ENCODE data around the gene MAP3K3.

The MAP3K3 gene

DNA sequence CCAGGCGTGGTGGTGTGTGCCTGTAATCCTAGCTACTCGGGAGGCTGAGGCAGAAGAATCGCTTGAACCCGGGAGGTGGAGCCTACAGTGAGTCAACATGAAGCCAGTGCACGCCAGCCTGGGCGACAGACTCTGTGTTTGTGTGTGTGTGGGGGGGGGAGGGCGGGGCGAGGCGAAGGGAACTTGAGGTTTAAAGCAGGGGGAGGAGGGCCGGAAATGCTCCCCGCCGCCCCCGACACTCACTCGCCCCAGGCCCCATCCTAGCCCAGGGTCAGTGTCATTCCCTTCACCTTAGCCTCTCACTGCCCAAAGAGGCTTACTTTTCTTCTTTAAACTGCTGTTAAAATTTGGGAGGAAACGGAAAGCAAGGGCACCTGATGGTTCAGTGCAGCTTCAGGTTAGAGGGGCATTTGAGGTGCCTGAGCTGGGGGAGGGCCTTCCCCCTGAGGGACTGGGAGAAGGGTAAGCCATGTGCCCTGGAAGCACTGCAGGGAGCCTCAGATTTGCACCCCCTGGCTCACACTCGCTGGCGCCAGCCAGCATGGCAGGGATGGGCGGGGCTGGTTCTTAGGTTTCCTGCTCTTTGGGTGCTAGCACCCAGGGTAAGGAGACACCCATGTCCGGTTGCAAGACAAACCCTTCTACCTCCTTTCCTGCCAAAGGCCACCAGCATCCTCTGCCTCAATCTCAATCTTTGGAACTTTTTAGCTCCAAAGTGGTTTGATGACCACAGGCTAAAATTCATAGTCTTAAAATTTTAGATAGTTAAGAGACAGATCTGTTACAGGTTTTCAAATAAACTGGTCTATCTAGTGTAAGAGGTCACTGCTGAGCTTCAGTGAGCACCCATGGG is 79.9 kb downstream of the MAP3K3 start:
- no peak for DNase-seq (ENCODE audit: low read depth)
- TF ChIP-seq, protein P1, sequence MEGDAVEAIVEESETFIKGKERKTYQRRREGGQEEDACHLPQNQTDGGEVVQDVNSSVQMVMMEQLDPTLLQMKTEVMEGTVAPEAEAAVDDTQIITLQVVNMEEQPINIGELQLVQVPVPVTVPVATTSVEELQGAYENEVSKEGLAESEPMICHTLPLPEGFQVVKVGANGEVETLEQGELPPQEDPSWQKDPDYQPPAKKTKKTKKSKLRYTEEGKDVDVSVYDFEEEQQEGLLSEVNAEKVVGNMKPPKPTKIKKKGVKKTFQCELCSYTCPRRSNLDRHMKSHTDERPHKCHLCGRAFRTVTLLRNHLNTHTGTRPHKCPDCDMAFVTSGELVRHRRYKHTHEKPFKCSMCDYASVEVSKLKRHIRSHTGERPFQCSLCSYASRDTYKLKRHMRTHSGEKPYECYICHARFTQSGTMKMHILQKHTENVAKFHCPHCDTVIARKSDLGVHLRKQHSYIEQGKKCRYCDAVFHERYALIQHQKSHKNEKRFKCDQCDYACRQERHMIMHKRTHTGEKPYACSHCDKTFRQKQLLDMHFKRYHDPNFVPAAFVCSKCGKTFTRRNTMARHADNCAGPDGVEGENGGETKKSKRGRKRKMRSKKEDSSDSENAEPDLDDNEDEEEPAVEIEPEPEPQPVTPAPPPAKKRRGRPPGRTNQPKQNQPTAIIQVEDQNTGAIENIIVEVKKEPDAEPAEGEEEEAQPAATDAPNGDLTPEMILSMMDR (IDR thresholded peaks at IDR 0.05; ENCODE audit: control insufficient read depth, insufficient read depth, low read depth, low read length, missing control alignments): no peak
- H3K4me3 ChIP-seq (ENCODE audit: control insufficient read depth, low read depth, low read length): no peak overlapping the region

DNA sequence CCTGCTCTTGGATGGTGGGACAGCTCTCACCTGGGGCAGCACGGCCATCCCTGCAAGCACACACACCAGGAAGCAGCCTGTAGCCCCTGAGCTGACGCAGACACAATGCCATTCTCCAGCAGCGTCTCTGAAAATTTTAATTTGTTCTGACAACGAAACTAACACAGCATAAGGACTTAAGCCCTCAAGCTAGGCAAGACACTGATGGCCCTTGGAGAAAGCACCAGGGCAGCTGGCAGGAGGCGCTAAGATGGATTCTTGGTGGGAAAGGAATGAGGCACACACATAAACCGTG is 80.5 kb downstream of the MAP3K3 start:
- no peak overlapping the region for H3K4me3 ChIP-seq (ENCODE audit: control insufficient read depth, low read depth, low read length)
- no peak for DNase-seq (ENCODE audit: low read depth)

DNA sequence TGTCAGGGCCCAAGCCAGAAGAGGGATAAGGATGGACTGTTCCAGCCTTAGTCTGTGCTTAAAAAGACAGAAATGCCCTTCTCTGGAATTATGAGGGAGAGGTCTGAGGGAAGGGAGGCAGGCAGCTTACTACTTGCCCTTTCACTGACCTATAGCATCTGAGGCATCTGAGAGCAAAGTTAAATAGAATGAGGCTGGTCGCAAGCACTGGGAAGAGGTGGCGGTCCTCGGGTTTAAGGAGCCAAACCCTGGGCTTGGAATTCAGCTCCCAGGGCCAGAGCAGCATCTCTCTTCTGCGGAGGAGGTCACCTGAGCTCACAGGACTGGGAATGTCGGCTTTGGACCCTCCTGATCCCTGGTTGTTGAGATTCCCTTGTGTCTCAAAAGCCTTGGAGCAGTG is 80.8 kb downstream of the MAP3K3 start:
- no peak overlapping the region for H3K4me3 ChIP-seq (ENCODE audit: control insufficient read depth, low read depth, low read length)
- DNase-seq (ENCODE audit: low read depth): no peak
- TF ChIP-seq, protein P1 (IDR thresholded peaks at IDR 0.05; ENCODE audit: control insufficient read depth, insufficient read depth, low read depth, low read length, missing control alignments): no peak

More for the DNA sequence above, 80.5 kb downstream of the MAP3K3 start:
- TF ChIP-seq, protein P1 (IDR thresholded peaks at IDR 0.05; ENCODE audit: control insufficient read depth, insufficient read depth, low read depth, low read length, missing control alignments): no peak

DNA sequence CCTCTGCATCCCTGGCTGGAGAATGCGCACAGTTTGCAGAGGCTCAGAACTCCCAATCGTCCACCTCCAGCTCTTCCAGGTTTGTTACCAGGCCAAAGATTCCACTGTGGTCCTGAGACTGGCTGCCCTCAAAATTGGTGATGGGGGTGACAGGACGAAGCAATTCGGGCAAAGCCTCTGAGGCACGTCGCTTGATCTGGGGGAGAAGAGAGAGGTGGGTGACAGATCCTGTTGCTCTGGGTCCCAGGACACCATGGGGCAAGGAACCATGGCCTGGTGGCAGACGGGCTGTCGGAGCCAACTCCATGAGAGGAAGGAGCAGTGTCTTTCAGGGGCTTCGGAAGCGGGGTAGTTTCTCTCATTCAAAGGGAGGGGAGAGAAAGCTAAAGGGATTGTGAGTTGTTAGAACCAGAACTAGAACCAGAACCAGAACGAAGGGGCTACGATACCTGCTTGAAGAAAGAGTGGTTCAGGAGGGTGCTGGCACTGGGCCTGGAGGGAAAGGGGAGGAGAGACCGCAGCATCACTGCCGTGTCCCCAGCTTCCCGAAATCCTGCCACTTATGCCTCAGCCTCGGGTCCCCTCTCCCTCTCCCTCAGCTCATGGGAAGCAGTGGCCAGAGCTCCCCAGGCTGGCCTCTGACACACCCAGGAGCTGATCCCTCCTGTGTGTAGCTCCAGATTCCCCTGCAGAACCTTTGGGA is 81.5 kb downstream of the MAP3K3 start:
- H3K4me3 ChIP-seq (ENCODE audit: control insufficient read depth, low read depth, low read length): no peak overlapping the region
- TF ChIP-seq, protein P1 (IDR thresholded peaks at IDR 0.05; ENCODE audit: control insufficient read depth, insufficient read depth, low read depth, low read length, missing control alignments): no peak
- no peak for DNase-seq (ENCODE audit: low read depth)

DNA sequence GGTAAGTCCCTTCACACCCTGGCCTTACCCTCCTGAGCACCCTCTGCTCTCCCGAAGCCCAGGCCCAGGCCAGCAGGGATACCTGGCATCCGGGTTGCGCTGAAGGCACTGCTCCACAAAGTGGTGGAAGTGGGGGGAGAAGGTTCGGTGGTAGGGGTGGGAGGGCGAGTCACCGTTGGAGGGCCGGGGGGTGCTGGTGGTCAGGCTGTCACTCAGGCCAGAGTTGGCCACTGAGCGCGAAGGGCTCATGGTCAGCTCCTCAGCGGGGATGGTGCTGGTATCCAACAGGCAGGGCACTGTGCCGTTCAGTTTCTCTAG is 82.0 kb downstream of the MAP3K3 start:
- no peak for DNase-seq (ENCODE audit: low read depth)
- TF ChIP-seq, protein P1 (IDR thresholded peaks at IDR 0.05; ENCODE audit: control insufficient read depth, insufficient read depth, low read depth, low read length, missing control alignments): no peak
- no peak overlapping the region for H3K4me3 ChIP-seq (ENCODE audit: control insufficient read depth, low read depth, low read length)

DNA sequence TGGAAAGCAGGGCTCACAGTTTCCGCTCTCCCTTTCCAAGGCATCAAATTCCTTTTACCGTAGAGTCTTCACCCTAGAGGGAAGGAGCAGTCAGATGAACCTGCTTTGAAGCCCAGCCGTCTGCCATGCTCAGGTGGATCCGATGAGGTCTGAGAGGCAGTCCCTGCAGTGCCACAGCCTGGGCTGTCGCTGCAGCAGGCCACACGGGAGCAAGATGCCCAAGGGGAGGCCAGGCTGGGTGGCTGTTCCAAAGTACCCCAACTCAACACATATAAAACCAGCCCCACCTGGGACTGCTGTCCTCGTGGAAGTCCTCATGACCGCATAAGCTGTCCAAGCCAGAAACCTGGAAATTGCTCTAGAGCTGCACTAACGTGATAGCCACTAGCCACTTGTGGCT is 82.6 kb downstream of the MAP3K3 start:
- TF ChIP-seq, protein P1 (IDR thresholded peaks at IDR 0.05; ENCODE audit: control insufficient read depth, insufficient read depth, low read depth, low read length, missing control alignments): no peak
- no peak for DNase-seq (ENCODE audit: low read depth)
- H3K4me3 ChIP-seq (ENCODE audit: control insufficient read depth, low read depth, low read length): no peak overlapping the region

All from AG09309 (cell line).